ENCODE results near the gene ACP7. TPM values are rescaled to one million over a fixed set of nuclear protein-coding genes. Genes with fewer than 3 reads are reported as not detected.

Gene ACP7
- total and polyA plus RNA-seq, 2 experiments from 2014 or later, result 0.27 to 0.45 TPM

DNA sequence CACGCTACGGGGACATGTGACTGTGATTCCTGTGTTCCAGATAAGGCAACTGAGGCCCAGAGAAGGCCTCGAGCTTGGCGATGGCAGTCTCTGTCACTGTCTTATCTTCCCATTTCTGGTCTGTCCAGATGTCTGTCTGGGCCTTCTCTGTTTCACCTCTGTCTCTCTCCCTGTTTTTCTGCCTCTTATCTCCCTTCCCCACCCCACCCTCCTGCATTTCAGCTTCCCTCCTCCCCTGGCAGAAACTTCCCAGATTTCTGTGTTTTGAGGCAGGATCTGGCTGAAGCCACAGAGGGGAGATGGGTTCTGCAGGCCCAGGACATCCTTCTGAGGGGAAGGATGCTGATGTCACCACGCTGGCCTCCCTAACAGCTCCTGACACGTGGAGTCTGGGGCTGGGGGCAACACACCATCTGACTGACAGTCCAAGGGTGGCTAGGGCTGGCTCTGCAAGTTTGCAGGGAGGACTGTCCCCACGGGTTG lies 55.8 kb downstream of the ACP7 start (continued):
- TF ChIP-seq JUNB (IDR thresholded peaks at IDR 0.05; ENCODE audit: unreplicated experiment), result no peak
- TF ChIP-seq, protein P1, sequence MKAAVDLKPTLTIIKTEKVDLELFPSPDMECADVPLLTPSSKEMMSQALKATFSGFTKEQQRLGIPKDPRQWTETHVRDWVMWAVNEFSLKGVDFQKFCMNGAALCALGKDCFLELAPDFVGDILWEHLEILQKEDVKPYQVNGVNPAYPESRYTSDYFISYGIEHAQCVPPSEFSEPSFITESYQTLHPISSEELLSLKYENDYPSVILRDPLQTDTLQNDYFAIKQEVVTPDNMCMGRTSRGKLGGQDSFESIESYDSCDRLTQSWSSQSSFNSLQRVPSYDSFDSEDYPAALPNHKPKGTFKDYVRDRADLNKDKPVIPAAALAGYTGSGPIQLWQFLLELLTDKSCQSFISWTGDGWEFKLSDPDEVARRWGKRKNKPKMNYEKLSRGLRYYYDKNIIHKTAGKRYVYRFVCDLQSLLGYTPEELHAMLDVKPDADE (IDR thresholded peaks at IDR 0.05), result no peak
- TF ChIP-seq CTCF (conservative IDR thresholded peaks at IDR 0.05; ENCODE audit: low read depth in 2 of 2), result no peak
- TF ChIP-seq EZH2 (IDR thresholded peaks at IDR 0.05; ENCODE audit: low read depth, unreplicated experiment), result no peak

DNA sequence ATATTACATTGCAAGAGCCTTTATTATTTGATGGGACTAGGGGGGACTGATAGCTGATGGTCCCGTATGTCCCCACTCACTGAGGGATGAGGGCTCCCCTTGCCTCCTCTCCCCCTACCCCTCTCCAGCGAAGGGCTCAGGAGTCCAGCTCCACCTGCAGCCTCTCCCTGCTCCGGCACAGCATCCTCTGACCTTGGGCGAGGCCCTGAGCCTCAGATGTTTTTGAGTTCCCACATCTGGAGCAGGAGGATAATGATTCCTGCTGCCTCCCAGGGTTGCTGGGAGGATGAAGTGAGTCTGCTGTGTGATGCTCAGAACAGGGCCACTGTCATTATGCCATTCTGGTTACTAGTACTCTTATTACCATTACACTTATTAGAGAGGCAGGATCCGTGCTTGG lies 56.4 kb downstream of the ACP7 start:
- no peak overlapping the region for H2AFZ ChIP-seq
- peak overlapping the region; percentile 84 for H3K27ac ChIP-seq (ENCODE audit: low read depth)
- no peaks in the 10 kb centered on the region for H3K9me2 ChIP-seq (ENCODE audit: insufficient read depth)
- no peaks in the 10 kb centered on the region for H3K27me3 ChIP-seq (ENCODE audit: insufficient read depth)
- H3K4me3 ChIP-seq, result no peak overlapping the region
- peaks cover 91% of the 10 kb centered on the region for H3K79me2 ChIP-seq (replicated peaks; ENCODE audit: insufficient read depth)
- Mint-ChIP-seq H3K36me3 (ENCODE audit: low read depth) (no peaks in the 10 kb centered on the region), H3K9me3 (no peaks in the 10 kb centered on the region), H3K4me3 (no peak overlapping the region; the same call in 2 of the 3 replicates), H3K27me3 (ENCODE audit: insufficient read depth, low read depth, poor library complexity) (peaks cover 23% of the 10 kb centered on the region), H3K4me1 (peaks cover 81% of the 10 kb centered on the region), H3K27ac (no peak overlapping the region)
- DNase-seq (ENCODE audit: low spot score) (no peak), ATAC-seq (no peak)
- H3K4me2 ChIP-seq, result peak overlapping the region; percentile 78
- no peaks in the 10 kb centered on the region for H3K36me3 ChIP-seq (ENCODE audit: insufficient read depth)
- peaks cover 10% of the 10 kb centered on the region for H4K20me1 ChIP-seq (replicated peaks; ENCODE audit: insufficient read depth)
- peaks cover 64% of the 10 kb centered on the region for H3K4me1 ChIP-seq (ENCODE audit: insufficient read depth)
- 0 out of 2 replicates have a peak, but pooled peaks cover 4% of the 10 kb centered on the region for H3F3A ChIP-seq (replicated peaks; ENCODE audit: low read depth)
- no peak for TF ChIP-seq STAT1 (IDR thresholded peaks at IDR 0.05; ENCODE audit: unreplicated experiment)
- no peak for TF ChIP-seq CREB1 (CRISPR knock-in tag; IDR thresholded peaks at IDR 0.05; ENCODE audit: low read depth)
- no peak for TF ChIP-seq CTCF (conservative IDR thresholded peaks at IDR 0.05; ENCODE audit: low read depth in 2 of 2)
- TF ChIP-seq EZH2 (IDR thresholded peaks at IDR 0.05; ENCODE audit: low read depth, unreplicated experiment), result no peak
- no peak for TF ChIP-seq POLR2AphosphoS5 (IDR thresholded peaks at IDR 0.05; ENCODE audit: low read depth)
- TF ChIP-seq, protein P2, sequence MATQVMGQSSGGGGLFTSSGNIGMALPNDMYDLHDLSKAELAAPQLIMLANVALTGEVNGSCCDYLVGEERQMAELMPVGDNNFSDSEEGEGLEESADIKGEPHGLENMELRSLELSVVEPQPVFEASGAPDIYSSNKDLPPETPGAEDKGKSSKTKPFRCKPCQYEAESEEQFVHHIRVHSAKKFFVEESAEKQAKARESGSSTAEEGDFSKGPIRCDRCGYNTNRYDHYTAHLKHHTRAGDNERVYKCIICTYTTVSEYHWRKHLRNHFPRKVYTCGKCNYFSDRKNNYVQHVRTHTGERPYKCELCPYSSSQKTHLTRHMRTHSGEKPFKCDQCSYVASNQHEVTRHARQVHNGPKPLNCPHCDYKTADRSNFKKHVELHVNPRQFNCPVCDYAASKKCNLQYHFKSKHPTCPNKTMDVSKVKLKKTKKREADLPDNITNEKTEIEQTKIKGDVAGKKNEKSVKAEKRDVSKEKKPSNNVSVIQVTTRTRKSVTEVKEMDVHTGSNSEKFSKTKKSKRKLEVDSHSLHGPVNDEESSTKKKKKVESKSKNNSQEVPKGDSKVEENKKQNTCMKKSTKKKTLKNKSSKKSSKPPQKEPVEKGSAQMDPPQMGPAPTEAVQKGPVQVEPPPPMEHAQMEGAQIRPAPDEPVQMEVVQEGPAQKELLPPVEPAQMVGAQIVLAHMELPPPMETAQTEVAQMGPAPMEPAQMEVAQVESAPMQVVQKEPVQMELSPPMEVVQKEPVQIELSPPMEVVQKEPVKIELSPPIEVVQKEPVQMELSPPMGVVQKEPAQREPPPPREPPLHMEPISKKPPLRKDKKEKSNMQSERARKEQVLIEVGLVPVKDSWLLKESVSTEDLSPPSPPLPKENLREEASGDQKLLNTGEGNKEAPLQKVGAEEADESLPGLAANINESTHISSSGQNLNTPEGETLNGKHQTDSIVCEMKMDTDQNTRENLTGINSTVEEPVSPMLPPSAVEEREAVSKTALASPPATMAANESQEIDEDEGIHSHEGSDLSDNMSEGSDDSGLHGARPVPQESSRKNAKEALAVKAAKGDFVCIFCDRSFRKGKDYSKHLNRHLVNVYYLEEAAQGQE (IDR thresholded peaks at IDR 0.05; ENCODE audit: unreplicated experiment), result no peak
- TF ChIP-seq EZH2phosphoT487 (IDR thresholded peaks at IDR 0.05; ENCODE audit: unreplicated experiment), result no peak
- no peak for TF ChIP-seq NANOG (IDR thresholded peaks at IDR 0.05; ENCODE audit: borderline replicate concordance)
